ENCODE data around the gene ADAMTS17.

The ADAMTS17 gene

GRCh38 chr15:100338971-100339444, 2.8 kb downstream of the ADAMTS17 start:
- peak overlapping the region; percentile 54; the same call in 1 of the 2 replicates for H3K27ac ChIP-seq
- TF ChIP-seq CTCF (conservative IDR thresholded peaks at IDR 0.05) = peak; percentile 95

- H3K27ac ChIP-seq = peak overlapping the region; percentile 54; the same call in 1 of the 2 replicates
- no peak for TF ChIP-seq CTCF (conservative IDR thresholded peaks at IDR 0.05)
Measured at GRCh38 chr15:100338247-100338646, 3.5 kb downstream of the ADAMTS17 start.

- TF ChIP-seq CTCF (conservative IDR thresholded peaks at IDR 0.05) = no peak
- H3K27ac ChIP-seq = no peak overlapping the region
Measured at GRCh38 chr15:100337096-100338044, 4.4 kb downstream of the ADAMTS17 start.

GRCh38 chr15:100336061-100336460, 5.7 kb downstream of the ADAMTS17 start:
- no peak overlapping the region; the same call in 1 of the 2 replicates for H3K27ac ChIP-seq
- TF ChIP-seq CTCF (conservative IDR thresholded peaks at IDR 0.05) = no peak

- no peak overlapping the region; the same call in 1 of the 2 replicates for H3K27ac ChIP-seq
- no peak for TF ChIP-seq CTCF (conservative IDR thresholded peaks at IDR 0.05)
Measured at GRCh38 chr15:100335335-100335999, 6.3 kb downstream of the ADAMTS17 start.

- H3K27ac ChIP-seq = no peak overlapping the region; the same call in 1 of the 2 replicates
- no peak for TF ChIP-seq CTCF (conservative IDR thresholded peaks at IDR 0.05)
Measured at GRCh38 chr15:100334905-100335304, 6.9 kb downstream of the ADAMTS17 start.

- TF ChIP-seq CTCF (conservative IDR thresholded peaks at IDR 0.05) = no peak
- no peak overlapping the region for H3K27ac ChIP-seq
Measured at GRCh38 chr15:100334456-100334855, 7.3 kb downstream of the ADAMTS17 start.

Measured in VCaP (cell line).